ENCODE data around the gene SULT2B1. TPM values are rescaled to one million over a fixed set of nuclear protein-coding genes. Genes with fewer than 3 reads are reported as not detected.
"Not testable (repeated sequence)": the region's sequence is repeated elsewhere in the genome, so short reads cannot be mapped to it uniquely, and the experiment has no call there.

Gene SULT2B1
- total RNA-seq, 2 donors from 2014 or later: not detected

DNA sequence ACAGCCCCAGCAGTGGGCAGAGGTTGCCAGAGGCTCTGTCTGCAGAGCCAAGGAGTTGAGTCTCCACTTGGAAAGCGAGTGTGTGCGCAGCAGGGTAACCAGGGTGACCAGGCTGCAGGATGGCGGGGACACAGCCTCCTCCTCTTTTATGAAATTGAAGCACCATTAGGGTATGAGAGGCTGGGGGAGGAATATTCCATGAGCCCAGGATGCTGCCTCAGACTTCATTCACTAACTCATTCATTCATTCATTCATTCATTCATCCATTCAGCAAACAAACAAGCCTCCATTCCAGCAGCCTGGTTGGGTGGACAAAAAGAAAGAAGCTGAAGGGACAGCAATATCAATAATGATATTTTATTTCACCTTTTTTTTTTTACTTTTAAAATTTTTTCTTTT lies 33.8 kb upstream of the SULT2B1 start:
- H3K36me3 ChIP-seq: no peaks in the 10 kb centered on the region
- H3K27ac ChIP-seq: no peak overlapping the region
- no peak for DNase-seq (ENCODE audit: low spot score)
- no peak overlapping the region for H3K4me3 ChIP-seq
- H3K27me3 ChIP-seq (replicated peaks; ENCODE audit: insufficient read depth): no peaks in the 10 kb centered on the region
- TF ChIP-seq CTCF (IDR thresholded peaks at IDR 0.05): no peak
- no peak for ATAC-seq (ENCODE audit: insufficient number of reproducible peaks, low FRiP score, low read depth)
- H3K4me1 ChIP-seq (ENCODE audit: control insufficient read depth in 1 of 2, low read depth in 2 of 2): no peaks in the 10 kb centered on the region
- no peaks in the 10 kb centered on the region for H3K9me3 ChIP-seq

DNA sequence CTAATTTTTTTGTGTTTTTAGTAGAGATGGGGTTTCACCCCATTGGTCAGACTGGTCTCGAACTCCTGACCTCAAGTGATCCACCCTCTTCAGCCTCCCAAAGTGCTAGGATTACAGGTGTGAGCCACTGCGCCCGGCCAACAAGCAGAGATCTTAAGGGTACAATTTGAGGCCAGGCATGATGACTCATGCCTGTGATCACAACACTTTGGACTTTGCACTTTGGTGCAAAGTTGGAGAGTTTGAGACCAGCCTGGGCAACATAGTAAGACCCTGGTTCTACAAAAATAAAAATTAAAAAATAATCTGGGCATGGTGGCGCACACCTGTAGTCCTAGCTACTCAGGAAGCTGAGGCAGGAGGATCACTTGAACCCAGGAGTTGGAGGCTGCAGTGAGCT lies 32.5 kb upstream of the SULT2B1 start:
- H3K4me1 ChIP-seq (ENCODE audit: control insufficient read depth in 1 of 2, low read depth in 2 of 2); H3K27me3 ChIP-seq (replicated peaks; ENCODE audit: insufficient read depth); H3K4me3 ChIP-seq; DNase-seq (ENCODE audit: low spot score); H3K27ac ChIP-seq; H3K9me3 ChIP-seq; H3K36me3 ChIP-seq; ATAC-seq (ENCODE audit: insufficient number of reproducible peaks, low FRiP score, low read depth): not testable (repeated sequence)

GRCh38 chr19:48520134-48520533 lies 31.8 kb upstream of the SULT2B1 start:
- Histone ChIP-seq H3K36me3 (no peaks in the 10 kb centered on the region), H3K27me3 (replicated peaks; ENCODE audit: insufficient read depth) (no peaks in the 10 kb centered on the region), H3K9me3 (peaks cover 5% of the 10 kb centered on the region), H3K4me1 (ENCODE audit: control insufficient read depth in 1 of 2, low read depth in 2 of 2) (no peaks in the 10 kb centered on the region), H3K27ac (no peak overlapping the region), H3K4me3 (no peak overlapping the region)
- DNase-seq (ENCODE audit: low spot score) (no peak), ATAC-seq (ENCODE audit: insufficient number of reproducible peaks, low FRiP score, low read depth) (no peak)
- no peak for TF ChIP-seq CTCF (IDR thresholded peaks at IDR 0.05)

DNA sequence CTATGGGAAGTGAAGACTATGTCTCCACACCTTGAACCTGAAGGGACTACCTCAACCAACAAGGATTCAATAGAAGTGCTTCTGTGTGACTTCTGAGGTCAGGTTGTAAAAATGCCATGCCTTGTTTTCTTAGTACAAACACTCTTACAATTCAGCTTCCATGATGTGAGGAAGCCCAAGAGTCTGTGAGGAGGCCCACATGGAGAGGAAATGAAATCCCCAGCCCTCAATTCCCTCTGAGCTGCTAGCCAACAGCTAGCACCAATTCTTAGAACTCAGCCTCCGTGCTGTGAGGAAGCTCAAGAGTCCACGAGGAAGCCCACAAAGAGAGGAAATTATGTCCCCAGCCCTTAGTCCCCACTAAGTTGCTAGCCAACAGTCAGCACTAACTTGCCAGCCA lies 27.8 kb upstream of the SULT2B1 start:
- Histone ChIP-seq H3K27ac (no peak overlapping the region), H3K9me3 (peaks cover 31% of the 10 kb centered on the region), H3K4me3 (no peak overlapping the region), H3K4me1 (ENCODE audit: control insufficient read depth in 1 of 2, low read depth in 2 of 2) (no peaks in the 10 kb centered on the region), H3K36me3 (no peaks in the 10 kb centered on the region), H3K27me3 (replicated peaks; ENCODE audit: insufficient read depth) (no peaks in the 10 kb centered on the region)
- DNase-seq (ENCODE audit: low spot score) (no peak), ATAC-seq (ENCODE audit: insufficient number of reproducible peaks, low FRiP score, low read depth) (no peak)
- TF ChIP-seq CTCF (IDR thresholded peaks at IDR 0.05): no peak

DNA sequence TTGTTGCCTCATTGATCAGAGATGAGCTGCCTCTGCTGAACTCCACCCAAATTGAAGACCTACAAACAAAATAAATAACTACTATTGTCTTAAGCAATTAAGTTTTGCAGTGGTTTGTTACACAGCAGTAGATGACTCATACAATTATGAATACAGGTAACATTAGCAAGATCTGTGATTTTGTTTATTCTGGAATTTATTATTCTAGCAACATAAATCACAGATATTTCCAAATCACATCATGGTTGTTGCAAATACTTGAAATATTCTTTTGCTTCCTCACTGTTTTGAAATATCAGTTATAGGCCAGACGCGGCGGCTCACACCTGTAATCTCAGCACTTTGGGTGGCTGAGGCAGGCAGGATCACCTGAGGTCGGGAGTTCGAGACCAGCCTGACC lies 27.2 kb upstream of the SULT2B1 start:
- ATAC-seq (ENCODE audit: insufficient number of reproducible peaks, low FRiP score, low read depth) (no peak), DNase-seq (ENCODE audit: low spot score) (no peak)
- peaks cover 33% of the 10 kb centered on the region for H3K9me3 ChIP-seq
- no peak overlapping the region for H3K4me3 ChIP-seq
- H3K4me1 ChIP-seq (ENCODE audit: control insufficient read depth in 1 of 2, low read depth in 2 of 2): no peaks in the 10 kb centered on the region
- TF ChIP-seq CTCF (IDR thresholded peaks at IDR 0.05): no peak
- no peak overlapping the region for H3K27ac ChIP-seq
- H3K27me3 ChIP-seq (replicated peaks; ENCODE audit: insufficient read depth): no peaks in the 10 kb centered on the region
- H3K36me3 ChIP-seq: no peaks in the 10 kb centered on the region

DNA sequence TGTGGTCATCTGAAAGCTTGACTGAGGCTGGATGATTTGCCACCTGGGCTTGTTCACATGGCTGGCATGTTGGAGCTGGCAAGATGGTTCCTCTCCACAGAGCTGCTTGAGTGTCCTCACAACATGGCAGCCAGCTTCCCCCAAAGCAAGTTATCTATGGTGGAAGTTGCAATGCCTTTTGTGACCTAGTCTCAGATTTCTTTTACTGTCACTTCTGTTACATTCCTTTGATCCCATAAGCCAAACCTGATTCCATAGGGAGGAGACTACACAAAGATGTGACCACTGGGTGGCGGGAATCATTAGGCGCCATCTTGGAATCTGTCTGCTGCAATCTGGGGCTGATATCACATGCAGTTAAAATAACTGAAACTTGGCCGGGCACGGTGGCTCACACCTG lies 22.8 kb upstream of the SULT2B1 start:
- H3K4me1 ChIP-seq (ENCODE audit: control insufficient read depth in 1 of 2, low read depth in 2 of 2): no peaks in the 10 kb centered on the region
- TF ChIP-seq CTCF (IDR thresholded peaks at IDR 0.05): no peak
- ATAC-seq (ENCODE audit: insufficient number of reproducible peaks, low FRiP score, low read depth) (no peak), DNase-seq (ENCODE audit: low spot score) (no peak)
- no peaks in the 10 kb centered on the region for H3K36me3 ChIP-seq
- no peak overlapping the region for H3K27ac ChIP-seq
- no peaks in the 10 kb centered on the region for H3K27me3 ChIP-seq (replicated peaks; ENCODE audit: insufficient read depth)
- H3K9me3 ChIP-seq: peaks cover 30% of the 10 kb centered on the region
- no peak overlapping the region for H3K4me3 ChIP-seq
